ENCODE results near the gene PPIC.

GRCh38 chr5:123068368-123068938 lies 31.9 kb upstream of the PPIC start:
- TF ChIP-seq CTCF (conservative IDR thresholded peaks at IDR 0.05; ENCODE audit: low read length) (no peak), EZH2phosphoT487 (IDR thresholded peaks at IDR 0.05; ENCODE audit: borderline replicate concordance, low read depth, low read length) (no peak)

Measured in OCI-LY7 (cell line).